WTC11 (cell line): ENCODE data around the gene MPPE1.
A peak's percentile ranks its signal among the peaks of the same experiment; 100 is the strongest.

Source experiments
- AFF4 ChIP-seq: sonication (generic); formaldehyde crosslinking; IDR thresholded peaks from 2 replicates; pipeline ENCODE4 v1.8.1; 2023; ENCODE audit warnings: mild to moderate bottlenecking, missing genetic modification reagents, borderline replicate concordance
- ATF2 ChIP-seq: sonication (generic); formaldehyde crosslinking; IDR thresholded peaks from 2 replicates; pipeline ENCODE4 v1.8.1; 2022; ENCODE audit warnings: low read depth, missing genetic modification reagents, borderline replicate concordance
- CBFB ChIP-seq: sonication (generic); formaldehyde crosslinking; IDR thresholded peaks from 2 replicates; pipeline ENCODE4 v1.8.1; 2022; ENCODE audit warnings: mild to moderate bottlenecking, low read depth, missing genetic modification reagents
- CREM ChIP-seq: sonication (generic); formaldehyde crosslinking; IDR thresholded peaks from 2 replicates; pipeline ENCODE4 v1.8.1; 2022; ENCODE audit warnings: mild to moderate bottlenecking, missing genetic modification reagents, moderate library complexity
- CTCF ChIP-seq: fragments of 200-600 bp; IDR thresholded peaks from 2 replicates; pipeline ENCODE4 v1.8.0; 2022; ENCODE audit warnings: antibody characterized with exemption
- E2F1 ChIP-seq: sonication (generic); formaldehyde crosslinking; IDR thresholded peaks from 2 replicates; pipeline ENCODE4 v1.8.0; 2022; ENCODE audit warnings: mild to moderate bottlenecking, missing genetic modification reagents
- FOXP1 ChIP-seq: sonication (generic); formaldehyde crosslinking; IDR thresholded peaks from 2 replicates; pipeline ENCODE4 v1.8.0; 2022; ENCODE audit warnings: missing genetic modification reagents, mild to moderate bottlenecking, moderate library complexity, borderline replicate concordance
- FOXP4 ChIP-seq: sonication (generic); formaldehyde crosslinking; IDR thresholded peaks from 2 replicates; pipeline ENCODE4 v1.8.0; 2022; ENCODE audit warnings: mild to moderate bottlenecking, missing genetic modification reagents
- MXD4 ChIP-seq: fragments of 250-450 bp; sonication (Bioruptor Pico); IDR thresholded peaks from 2 replicates; pipeline ENCODE4 v1.8.0; 2021; ENCODE audit warnings: mild to moderate bottlenecking, moderate library complexity, borderline replicate concordance
- NR1H2 ChIP-seq: sonication (generic); formaldehyde crosslinking; IDR thresholded peaks from 2 replicates; pipeline ENCODE4 v1.9.0; 2021; ENCODE audit warnings: mild to moderate bottlenecking, moderate library complexity, missing genetic modification reagents
- STAT6 ChIP-seq: sonication (generic); formaldehyde crosslinking; conservative IDR thresholded peaks from 2 replicates; pipeline ENCODE4 v1.8.1; 2023; ENCODE audit warnings: mild to moderate bottlenecking, low read depth, missing genetic modification reagents, moderate library complexity
- TF ChIP-seq, protein P1 (sequence below): sonication (generic); formaldehyde crosslinking; conservative IDR thresholded peaks from 2 replicates; pipeline ENCODE4 v1.8.1; 2022; ENCODE audit warnings: mild to moderate bottlenecking, missing genetic modification reagents

GRCh38 chr18:11937874-11938478 lies 29.9 kb upstream of the MPPE1 start:
- TF ChIP-seq CTCF: peak; percentile 81
- TF ChIP-seq MXD4 (CRISPR knock-in tag): no peak
- no peak for TF ChIP-seq CBFB
- no peak for TF ChIP-seq ATF2 (CRISPR knock-in tag)
- no peak for TF ChIP-seq FOXP4 (CRISPR knock-in tag)
- TF ChIP-seq E2F1 (CRISPR knock-in tag): no peak
- TF ChIP-seq, protein P1, sequence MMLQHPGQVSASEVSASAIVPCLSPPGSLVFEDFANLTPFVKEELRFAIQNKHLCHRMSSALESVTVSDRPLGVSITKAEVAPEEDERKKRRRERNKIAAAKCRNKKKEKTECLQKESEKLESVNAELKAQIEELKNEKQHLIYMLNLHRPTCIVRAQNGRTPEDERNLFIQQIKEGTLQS (CRISPR knock-in tag): no peak
- TF ChIP-seq NR1H2: no peak
- no peak for TF ChIP-seq AFF4 (CRISPR knock-in tag)
- no peak for TF ChIP-seq FOXP1 (CRISPR knock-in tag)
- no peak for TF ChIP-seq CREM (CRISPR knock-in tag)
- TF ChIP-seq STAT6 (CRISPR knock-in tag): no peak
